ENCODE measurements around the gene ALG2. TPM values are rescaled to one million over a fixed set of nuclear protein-coding genes. Genes with fewer than 3 reads are reported as not detected.
A peak's percentile ranks its signal among the peaks of the same experiment; 100 is the strongest.

The ALG2 gene
- polyA plus RNA-seq, 6 donors from 2014 or later: 21.6 to 39.8 (median 22.8) TPM

- H3K4me3 Mint-ChIP-seq: no peak overlapping the region
- H3K9me3 Mint-ChIP-seq: no peaks in the 10 kb centered on the region
- peaks cover 11 to 19% (median 18%) of the 10 kb centered on the region in 3 donors for H3K4me1 Mint-ChIP-seq
- H3K27ac Mint-ChIP-seq: peak overlapping the region in 1 of 6 donors; percentile 43
- H3K27me3 Mint-ChIP-seq: peaks cover 0 to 15% (median 9%) of the 10 kb centered on the region in 3 donors
- no peak for DNase-seq
- ATAC-seq (ENCODE audit: low read depth in 2 of 2): no peak
- no peaks in the 10 kb centered on the region for H3K36me3 Mint-ChIP-seq
Measured at GRCh38 chr9:99173570-99174504, 47.9 kb downstream of the ALG2 start.

- no peak for ATAC-seq (ENCODE audit: low read depth in 2 of 2)
- peaks cover 13 to 22% (median 17%) of the 10 kb centered on the region in 3 donors for H3K4me1 Mint-ChIP-seq
- H3K4me3 Mint-ChIP-seq: no peak overlapping the region
- no peaks in the 10 kb centered on the region for H3K9me3 Mint-ChIP-seq
- H3K27ac Mint-ChIP-seq: peak overlapping the region in 1 of 6 donors; percentile 15
- no peaks in the 10 kb centered on the region for H3K36me3 Mint-ChIP-seq
- no peak for DNase-seq
- peaks cover 0 to 15% (median 9%) of the 10 kb centered on the region in 3 donors for H3K27me3 Mint-ChIP-seq
Measured at GRCh38 chr9:99172124-99173091, 49.3 kb downstream of the ALG2 start.

DNA sequence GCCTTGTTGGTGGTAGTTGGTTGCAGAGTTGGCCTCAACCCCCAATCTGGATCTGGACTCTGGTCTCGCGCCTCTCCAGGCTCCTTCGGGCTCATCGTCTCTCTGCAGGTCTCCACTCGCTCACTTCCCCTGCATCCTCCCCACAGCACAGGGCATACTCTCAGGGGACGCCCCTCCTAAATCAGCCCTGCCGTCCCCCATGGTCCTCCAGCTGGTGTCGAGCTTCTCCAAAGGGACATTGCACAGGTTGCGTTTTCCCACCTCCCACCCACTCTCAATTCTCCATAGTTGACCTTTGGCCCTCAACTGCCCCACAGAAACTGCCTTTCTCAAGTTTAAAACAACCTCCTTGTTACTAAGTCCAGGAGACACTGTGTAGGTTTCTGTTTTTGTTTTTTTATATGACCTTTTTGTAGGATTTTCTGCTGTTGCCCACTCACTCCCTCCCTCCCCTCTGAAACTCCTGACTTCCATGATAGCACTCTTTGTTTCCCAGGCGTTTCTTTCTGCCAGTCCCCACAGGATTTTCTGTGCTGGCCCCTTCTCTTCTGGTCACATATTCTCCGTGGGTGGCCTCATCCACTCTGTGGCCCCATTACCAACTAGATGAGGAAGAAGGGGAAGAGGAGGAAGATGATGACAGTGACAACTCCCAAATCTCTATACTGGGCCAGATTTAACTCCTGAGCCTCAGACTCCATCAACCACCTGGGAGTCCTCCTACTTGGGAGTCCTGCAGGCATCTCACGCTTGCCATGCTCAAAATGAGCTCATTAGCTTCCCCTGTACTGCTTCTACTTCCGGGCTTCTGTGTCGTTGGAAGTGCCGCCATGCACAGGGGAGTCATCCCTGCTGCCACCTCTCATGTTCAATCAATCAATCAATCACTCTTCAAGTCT is 50.3 kb downstream of the ALG2 start:
- Mint-ChIP-seq H3K4me1 (peaks cover 18 to 20% (median 19%) of the 10 kb centered on the region in 3 donors), H3K36me3 (no peaks in the 10 kb centered on the region), H3K4me3 (no peak overlapping the region), H3K27ac (peak overlapping the region in 3 of 6 donors; percentile 46 to 96 (median 57)), H3K27me3 (peaks cover 0 to 15% (median 9%) of the 10 kb centered on the region in 3 donors), H3K9me3 (no peaks in the 10 kb centered on the region)
- ATAC-seq (ENCODE audit: low read depth in 2 of 2) (no peak), DNase-seq (no peak)

DNA sequence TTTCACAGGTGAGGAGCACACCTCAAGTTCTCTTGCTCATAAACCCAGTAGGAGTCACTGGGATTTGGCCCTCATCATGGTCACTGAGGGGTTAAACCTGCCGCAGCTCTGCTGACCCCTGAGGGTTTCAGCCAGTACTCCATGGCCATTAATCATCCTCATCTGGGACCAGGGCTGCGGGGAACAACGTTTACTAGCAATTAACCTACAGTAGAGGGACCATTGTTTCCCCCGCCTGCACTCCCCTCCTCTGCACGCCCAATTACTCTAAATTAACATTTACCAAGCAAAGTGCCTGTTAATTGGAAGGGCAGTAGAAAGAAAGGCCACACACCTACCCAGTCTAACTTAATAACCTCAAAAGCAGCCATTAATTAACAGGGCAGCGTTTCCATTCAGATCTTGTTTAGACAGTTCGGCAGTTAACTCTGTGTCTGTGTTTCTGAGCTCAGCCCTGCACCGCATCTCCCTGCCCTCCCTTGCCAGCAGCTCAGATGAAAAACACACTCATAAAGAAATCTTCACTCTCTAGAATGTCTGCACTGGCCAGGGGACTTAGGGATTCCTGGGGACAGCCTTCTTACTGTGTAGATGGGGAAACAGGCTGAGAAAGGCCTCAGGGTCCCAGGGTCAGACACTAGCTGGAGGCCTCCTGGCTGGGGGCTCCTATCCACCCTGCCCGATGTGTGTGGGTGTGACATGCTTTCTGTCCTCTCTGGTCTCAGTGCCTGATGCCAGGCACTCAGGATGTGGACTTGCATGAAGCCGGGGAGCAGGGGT is 51.6 kb downstream of the ALG2 start:
- Mint-ChIP-seq H3K4me3 (no peak overlapping the region), H3K36me3 (no peaks in the 10 kb centered on the region), H3K9me3 (no peaks in the 10 kb centered on the region), H3K4me1 (peaks cover 16 to 18% (median 18%) of the 10 kb centered on the region in 3 donors), H3K27me3 (peaks cover 0 to 15% (median 9%) of the 10 kb centered on the region in 3 donors), H3K27ac (peak overlapping the region in 1 of 6 donors; percentile 78)
- no peak for DNase-seq
- ATAC-seq (ENCODE audit: low read depth in 2 of 2): no peak

DNA sequence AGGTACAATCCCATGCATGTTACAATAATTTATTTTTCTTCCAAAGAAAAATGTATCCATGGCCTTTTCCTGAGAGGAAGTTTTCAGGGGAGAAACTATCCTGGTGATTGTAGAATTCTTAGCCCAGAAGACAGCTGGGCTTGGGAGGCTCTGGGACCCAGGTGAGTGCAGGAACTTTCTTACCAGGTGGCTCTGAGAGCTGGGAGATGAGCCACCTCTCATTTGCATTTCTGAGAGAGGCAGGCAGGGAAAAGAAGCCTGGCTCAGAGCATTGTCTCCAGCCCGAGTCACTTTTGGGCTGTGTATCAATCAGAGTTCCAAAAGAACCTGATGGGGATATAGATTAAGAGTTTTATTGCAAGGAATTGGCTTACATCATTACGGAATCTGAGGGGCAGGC is 52.7 kb downstream of the ALG2 start:
- DNase-seq (no peak), ATAC-seq (ENCODE audit: low read depth in 2 of 2) (no peak)
- peaks cover 0 to 15% (median 9%) of the 10 kb centered on the region in 3 donors for H3K27me3 Mint-ChIP-seq
- H3K4me3 Mint-ChIP-seq: no peak overlapping the region
- no peaks in the 10 kb centered on the region for H3K9me3 Mint-ChIP-seq
- H3K27ac Mint-ChIP-seq: no peak overlapping the region
- H3K36me3 Mint-ChIP-seq: no peaks in the 10 kb centered on the region
- H3K4me1 Mint-ChIP-seq: peaks cover 16 to 18% (median 18%) of the 10 kb centered on the region in 3 donors

DNA sequence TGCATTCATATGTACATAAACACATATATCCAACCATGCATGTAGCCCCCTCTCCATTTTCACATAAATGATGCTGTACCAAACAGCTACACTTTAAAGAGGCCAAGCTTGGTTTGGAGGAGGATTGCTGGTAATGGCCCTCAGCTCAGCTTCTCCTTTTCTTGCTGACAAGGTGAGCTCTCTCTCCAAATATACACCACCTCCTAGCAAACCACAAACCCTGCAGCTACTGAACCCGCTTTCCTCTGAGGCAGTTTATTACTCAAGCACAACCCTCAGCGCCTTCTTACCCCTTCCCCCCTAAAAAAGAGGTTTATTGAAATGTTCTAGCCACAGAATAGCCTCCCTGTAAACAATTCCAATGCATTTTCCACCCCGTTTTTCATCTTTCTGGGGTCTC is 54.0 kb downstream of the ALG2 start:
- peak overlapping the region in 4 of 6 donors; percentile 49 to 91 (median 72) for H3K27ac Mint-ChIP-seq
- H3K27me3 Mint-ChIP-seq: peaks cover 0 to 12% (median 4%) of the 10 kb centered on the region in 3 donors
- H3K36me3 Mint-ChIP-seq: no peaks in the 10 kb centered on the region
- H3K9me3 Mint-ChIP-seq: no peaks in the 10 kb centered on the region
- DNase-seq (peak; percentile 42), ATAC-seq (ENCODE audit: low read depth in 2 of 2) (peak; percentile 87 to 95)
- peak overlapping the region in 2 of 8 donors; percentile 19 to 50 for H3K4me3 Mint-ChIP-seq
- peaks cover 16 to 21% (median 18%) of the 10 kb centered on the region in 3 donors for H3K4me1 Mint-ChIP-seq

- ATAC-seq (ENCODE audit: low read depth in 2 of 2) (no peak), DNase-seq (no peak)
- Mint-ChIP-seq H3K4me1 (peaks cover 16 to 23% (median 18%) of the 10 kb centered on the region in 3 donors), H3K9me3 (no peaks in the 10 kb centered on the region), H3K27me3 (peaks cover 0 to 9% (median 3%) of the 10 kb centered on the region in 3 donors), H3K4me3 (no peak overlapping the region), H3K36me3 (no peaks in the 10 kb centered on the region), H3K27ac (no peak overlapping the region)
Measured at GRCh38 chr9:99167119-99167518, 54.6 kb downstream of the ALG2 start.

Other genes starting within 250 kb of the ALG2 start
- 10 to 100 TPM in 4 of 6 donors, 1 to 10 TPM in 2; 6.6 to 14.6 (median 11.3) TPM for gene TGFBR1, start 116.8 kb downstream of the ALG2 start, polyA plus RNA-seq (ENCODE audit: low read depth in 6 of 6)
- 100 to 1,000 TPM; 184 to 278 (median 228) TPM for gene SEC61B, start 340 bp upstream of the ALG2 start, polyA plus RNA-seq (ENCODE audit: low read depth in 6 of 6)

Measured in naive B cell (primary cell).